Measurements from ENCODE around the gene ST6GALNAC4.

ST6GALNAC4 gene

DNA sequence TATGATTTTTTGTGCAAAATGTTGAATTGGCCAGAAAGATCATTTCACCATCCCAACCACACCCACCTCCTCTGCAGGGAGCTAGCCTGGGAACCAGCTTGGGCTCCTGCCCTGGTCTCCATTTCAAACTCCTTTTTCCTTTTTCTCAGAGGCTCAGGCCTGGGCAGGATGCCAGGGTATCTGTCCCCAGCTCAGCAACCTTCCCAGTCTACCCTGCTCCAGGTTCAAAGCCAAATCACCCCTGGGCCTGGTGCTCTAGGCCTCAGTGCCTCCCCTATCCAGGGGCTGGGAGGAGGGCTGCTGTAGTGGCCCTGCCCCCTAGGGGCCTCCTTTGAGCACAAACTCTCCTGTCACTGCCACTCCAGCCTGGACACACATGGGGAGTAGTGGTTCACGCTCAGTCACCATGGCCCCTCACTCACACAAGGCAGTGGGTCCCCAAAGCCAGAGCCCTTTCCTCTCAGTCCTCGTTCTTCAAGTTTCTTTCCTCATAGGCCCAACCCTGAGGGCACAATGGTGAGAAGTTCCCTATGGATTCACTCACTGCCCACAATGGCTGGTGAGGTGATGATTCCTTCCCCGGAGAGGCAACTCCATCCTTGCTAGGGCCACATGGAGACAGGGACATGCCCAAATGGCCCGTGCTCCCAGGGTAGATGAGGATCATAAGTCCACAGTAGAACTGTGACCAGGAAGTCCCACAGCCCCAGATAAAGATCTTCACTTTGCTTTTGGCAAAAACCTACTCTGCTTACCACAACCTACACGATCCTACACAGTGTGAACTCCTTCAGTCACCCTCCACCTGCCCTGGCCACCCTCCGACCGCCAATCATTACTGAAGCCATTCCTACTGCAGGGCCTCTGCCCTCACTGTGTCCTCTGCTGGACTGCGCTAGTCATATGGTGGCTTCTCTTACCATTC, 1.6 kb upstream of the ST6GALNAC4 start:
- in situ Hi-C loops (cut with MboI; ENCODE audit: low sequenced_read_pairs) = loop anchor here (25.0 kb wide), 2 partner anchors 406 to 706 kb away; no protein-coding TSS in a partner anchor

DNA sequence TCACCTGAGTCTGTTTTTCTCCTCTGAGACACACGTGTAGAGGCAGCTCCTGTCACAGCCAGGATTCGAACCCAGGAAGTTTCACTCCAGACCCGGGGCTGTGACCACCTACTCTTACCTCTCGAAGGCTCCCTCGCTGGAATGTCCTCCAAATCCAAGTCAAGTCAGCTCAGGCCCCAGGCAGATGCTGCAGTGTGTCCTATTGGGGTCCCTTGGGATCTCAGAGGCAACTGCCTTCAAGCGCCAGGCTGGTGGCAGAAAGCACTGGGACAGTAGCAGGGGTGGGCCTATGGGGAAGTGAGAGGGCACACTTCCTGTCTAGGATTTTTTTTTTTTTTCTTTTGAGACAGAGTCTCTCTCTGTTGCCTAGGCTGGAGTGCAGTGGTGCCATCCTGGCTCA, 762 bp upstream of the ST6GALNAC4 start:
- in situ Hi-C loops (cut with MboI; ENCODE audit: low sequenced_read_pairs) = loop anchor here (25.0 kb wide), 2 partner anchors 405 to 705 kb away; no protein-coding TSS in a partner anchor

DNA sequence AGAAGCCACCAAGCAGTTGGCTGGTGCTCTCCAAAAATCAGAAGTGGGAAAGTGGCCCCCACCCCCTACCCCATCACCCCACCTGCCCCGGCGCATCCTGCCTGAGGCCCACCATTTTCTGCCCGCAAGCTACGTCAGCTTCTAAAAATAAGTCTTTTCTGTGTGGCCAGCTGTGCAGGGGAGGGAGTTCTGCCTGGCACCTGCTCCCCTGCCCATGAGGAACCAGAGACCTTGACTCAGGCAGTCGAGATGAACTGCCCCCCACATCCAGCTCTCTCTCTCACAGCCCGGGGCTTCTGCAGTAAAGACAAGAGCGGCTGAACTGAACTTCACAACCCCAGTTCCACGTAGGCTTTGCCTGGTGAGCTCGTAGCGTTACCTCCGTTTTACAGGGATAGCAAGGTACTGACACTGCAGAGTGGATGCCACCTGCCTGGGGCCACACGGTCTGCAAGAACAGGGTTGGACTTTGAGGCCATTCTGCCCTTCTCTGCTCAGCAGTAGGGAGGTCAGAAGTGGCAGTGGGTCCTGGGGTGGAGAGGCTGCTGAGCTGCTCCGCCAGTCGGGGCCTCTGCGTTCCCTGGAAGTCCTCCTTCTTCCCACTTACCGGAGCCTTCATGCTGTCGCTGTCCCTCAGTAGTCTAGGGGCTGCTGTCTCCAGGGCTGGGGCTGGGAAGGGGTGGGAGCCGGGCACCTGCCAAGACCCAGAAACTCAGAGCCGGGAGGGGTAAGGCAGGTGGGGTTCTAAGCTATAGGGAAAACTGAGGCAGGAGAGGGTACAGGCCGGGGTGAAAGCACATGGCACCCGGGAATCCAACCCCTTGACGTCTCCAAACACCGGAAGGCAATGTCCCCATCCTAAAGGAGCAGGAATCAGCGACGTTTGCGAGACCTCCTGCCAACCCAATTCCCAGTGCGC, 781 bp downstream of the ST6GALNAC4 start:
- in situ Hi-C loops (cut with MboI; ENCODE audit: low sequenced_read_pairs) = loop anchor here (25.0 kb wide), 2 partner anchors 404 to 704 kb away; no protein-coding TSS in a partner anchor

DNA sequence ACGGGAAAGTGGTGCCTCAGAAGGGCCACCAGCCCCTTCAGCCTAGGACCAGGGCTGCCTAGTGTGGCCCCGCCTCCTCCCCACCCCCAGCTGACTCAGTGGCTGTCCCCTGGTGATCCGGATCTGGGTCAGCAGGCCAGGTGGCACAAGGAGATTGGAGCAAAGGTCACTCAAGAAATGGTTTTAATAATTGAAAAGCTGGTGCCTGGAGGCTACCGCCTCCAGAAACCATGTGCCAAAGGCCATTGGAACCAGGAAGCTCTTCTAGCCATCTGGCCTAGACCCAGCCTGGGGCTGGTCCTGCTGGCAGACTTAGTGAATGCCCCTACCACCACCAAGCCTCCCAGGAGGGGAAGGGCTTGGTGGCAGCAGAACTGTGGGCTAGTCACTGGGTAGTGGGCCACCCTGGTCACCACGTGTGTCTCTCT, 1.5 kb downstream of the ST6GALNAC4 start:
- in situ Hi-C loops (cut with MboI; ENCODE audit: low sequenced_read_pairs) = loop anchor here (25.0 kb wide), 2 partner anchors 403 to 703 kb away; no protein-coding TSS in a partner anchor

DNA sequence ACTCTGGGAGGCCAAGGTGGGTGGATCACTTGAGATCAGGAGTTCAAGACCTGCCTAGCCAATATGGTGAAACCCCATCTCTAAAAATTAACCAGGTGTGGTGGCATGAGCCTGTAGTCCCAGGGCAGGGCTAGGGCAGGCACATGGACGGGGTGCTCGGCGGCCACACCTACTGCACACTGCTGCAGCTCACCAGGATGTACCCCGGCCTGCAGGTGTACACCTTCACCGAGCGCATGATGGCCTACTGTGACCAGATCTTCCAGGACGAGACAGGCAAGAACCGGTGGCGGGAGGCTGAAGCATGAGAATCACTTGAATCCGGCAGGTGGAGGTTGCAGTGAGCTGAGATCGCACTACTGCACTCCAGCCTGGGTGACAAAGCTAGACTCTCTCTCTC, 3.2 kb downstream of the ST6GALNAC4 start:
- in situ Hi-C loops (cut with MboI; ENCODE audit: low sequenced_read_pairs) = loop anchor here (25.0 kb wide), 2 partner anchors 401 to 701 kb away; no protein-coding TSS in a partner anchor

DNA sequence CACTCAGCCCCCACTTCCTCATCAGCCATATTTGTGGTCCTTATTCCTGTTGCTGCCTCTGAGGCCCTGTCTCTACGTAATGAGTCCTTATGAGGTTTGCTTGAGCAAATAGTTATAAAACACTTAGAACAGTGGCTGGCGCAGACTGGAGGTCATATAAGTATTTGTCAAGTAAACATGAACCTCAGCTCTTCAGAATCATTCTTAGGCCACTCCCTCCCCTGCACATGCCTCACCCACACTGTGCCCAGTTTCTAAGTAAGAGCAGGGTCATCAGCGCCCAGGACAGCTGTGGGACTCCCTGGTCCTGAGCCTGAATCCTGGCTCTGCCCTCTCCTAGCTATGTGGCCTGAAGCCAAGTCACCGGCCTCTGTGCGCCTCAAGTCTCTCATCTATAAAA, 4.0 kb downstream of the ST6GALNAC4 start:
- in situ Hi-C loops (cut with MboI; ENCODE audit: low sequenced_read_pairs) = loop anchor here (25.0 kb wide), 2 partner anchors 401 to 701 kb away; no protein-coding TSS in a partner anchor

DNA sequence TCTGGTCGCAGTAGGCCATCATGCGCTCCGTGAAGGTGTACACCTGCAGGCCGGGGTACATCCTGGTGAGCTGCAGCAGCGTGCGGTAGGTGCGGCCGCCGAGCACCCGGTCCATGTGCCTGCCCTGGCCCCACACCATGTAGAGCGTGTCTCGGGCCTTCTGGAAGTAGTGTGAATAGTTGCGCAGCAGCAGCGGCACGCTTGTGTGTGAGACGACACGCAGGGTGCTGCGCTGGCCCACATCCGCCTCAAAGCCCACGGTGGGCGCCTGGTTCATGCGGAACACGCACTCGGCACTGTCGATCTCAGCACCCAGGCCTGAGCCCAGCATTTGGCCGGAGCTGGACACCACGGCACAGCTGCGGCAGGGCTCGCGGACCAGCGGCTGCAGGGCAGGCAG, 4.5 kb downstream of the ST6GALNAC4 start:
- in situ Hi-C loops (cut with MboI; ENCODE audit: low sequenced_read_pairs) = loop anchor here (25.0 kb wide), 2 partner anchors 400 to 700 kb away; no protein-coding TSS in a partner anchor

DNA sequence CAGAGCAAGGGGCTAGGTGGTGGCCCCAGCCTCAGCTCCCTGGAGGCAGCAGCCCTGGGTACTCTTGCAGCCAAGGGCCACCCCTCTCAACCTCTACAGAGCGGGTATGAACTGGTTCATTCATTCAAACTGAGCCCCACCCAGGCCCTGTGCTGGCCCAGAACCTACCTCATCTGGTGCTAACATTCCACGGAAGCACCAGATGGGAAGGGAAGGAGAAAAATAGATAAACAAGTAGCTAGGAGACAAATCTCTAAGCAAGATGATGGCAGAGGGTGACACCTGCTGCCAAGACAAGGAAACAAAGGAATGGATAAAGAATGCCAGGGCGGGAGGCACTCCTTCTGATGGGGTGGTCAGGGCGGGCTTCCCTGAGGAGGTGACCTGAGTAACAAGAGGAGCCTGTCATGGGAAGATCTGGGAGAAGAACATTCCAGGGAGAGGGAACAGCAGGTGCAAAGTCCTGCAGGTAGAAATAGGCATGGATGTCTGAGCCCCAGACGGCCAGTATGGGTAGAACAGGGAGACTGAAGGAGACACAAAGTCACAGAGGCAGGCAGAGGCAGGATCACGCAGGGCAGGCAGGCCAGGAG, 6.1 kb downstream of the ST6GALNAC4 start:
- in situ Hi-C loops (cut with MboI; ENCODE audit: low sequenced_read_pairs) = loop anchor here (25.0 kb wide), 2 partner anchors 398 to 698 kb away; no protein-coding TSS in a partner anchor

DNA sequence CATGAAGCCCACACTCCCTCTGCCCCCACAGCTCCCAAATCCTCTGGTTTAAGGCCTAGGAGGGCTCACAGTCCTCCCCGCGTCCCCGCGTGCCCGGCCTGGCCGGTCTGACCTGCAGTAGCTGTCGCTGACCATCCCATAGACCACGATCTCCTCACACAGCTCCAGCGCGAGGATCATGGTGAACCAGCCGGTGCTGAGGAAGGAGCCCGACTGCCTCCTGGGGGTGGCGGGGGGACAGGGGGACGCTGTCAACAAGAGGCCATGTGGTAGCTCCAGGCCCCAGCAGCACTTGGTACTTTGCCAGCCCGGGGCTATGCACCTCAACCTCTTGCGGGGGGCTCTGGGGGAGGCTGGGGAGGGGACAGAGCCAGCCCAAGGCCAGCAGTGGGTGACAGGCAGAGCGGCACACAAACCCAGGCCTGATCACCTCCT, 7.0 kb downstream of the ST6GALNAC4 start:
- in situ Hi-C loops (cut with MboI; ENCODE audit: low sequenced_read_pairs) = loop anchor here (25.0 kb wide), 2 partner anchors 398 to 698 kb away; no protein-coding TSS in a partner anchor

DNA sequence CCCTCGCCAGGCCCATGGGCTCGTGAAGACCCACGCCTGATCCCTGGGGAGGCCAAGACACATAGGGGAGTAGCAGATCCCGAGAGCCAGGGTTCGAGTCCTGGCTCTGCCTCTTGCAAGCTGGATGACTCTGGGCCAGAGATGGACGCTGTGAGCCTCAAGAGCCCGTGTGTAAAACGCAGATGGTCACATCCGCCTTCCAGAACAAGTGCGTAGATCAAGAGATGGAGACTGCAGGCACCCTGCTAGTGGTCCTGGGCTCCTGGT, 8.2 kb downstream of the ST6GALNAC4 start:
- in situ Hi-C loops (cut with MboI; ENCODE audit: low sequenced_read_pairs) = loop anchor here (25.0 kb wide), 2 partner anchors 396 to 696 kb away; no protein-coding TSS in a partner anchor

DNA sequence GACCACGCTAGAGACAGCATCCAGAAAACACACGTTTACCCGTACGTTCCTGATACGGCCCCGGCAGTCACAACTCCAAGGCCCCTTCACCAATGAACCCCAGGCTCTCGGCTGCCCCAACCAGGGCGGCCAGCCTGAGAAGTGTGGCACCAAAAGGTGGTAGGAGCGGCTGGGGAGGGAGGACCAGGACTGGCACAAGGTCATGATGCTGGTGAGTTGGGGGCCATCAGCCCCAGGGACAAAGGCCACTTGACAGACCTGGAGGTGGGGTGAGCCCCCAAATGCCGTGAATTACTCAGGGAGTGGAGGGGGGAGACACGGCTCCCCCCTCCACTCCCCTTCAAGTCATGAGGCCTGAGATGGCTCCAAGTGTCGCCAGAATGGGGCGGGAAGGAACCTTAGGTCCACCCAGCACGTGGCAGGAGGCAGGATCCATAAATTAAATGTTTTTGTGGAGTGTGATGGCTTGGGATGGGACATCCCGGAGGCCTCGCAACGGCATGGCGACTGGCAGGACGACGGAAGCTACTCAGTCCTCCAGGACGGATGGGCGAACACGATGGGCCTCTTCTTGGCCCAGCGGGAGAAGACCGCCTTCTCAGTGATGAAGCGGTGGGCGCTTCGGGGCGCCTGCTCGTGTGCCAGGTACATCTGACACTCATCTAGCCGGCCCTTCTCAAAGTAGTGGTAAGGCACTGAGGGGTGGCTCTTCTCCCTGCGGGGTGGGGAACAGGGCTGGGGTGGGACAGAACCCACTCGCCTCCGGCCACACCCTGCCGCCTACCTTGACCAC, 8.8 kb downstream of the ST6GALNAC4 start:
- in situ Hi-C loops (cut with MboI; ENCODE audit: low sequenced_read_pairs) = loop anchor here (25.0 kb wide), 2 partner anchors 396 to 696 kb away; no protein-coding TSS in a partner anchor

DNA sequence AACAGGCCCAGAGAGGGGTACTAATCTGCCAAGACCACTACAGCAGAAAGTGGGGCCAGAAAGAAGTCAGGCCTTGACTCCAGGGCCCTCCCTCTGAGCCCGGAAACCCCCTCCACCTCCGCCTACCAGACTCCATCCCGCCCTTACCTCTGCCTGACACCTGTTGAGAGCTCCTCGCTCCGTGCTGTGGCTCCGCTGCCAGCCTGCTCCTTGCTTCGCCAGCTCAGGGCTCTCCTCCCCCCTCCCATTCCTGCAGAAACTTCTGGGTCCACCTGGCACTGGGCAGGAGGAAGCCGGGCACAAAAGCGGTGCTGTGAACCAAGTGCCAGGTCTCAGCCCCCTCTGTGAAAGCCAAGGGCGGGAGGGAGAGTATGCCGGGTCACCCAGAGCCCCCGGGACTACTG, 11.1 kb downstream of the ST6GALNAC4 start:
- in situ Hi-C loops (cut with MboI; ENCODE audit: low sequenced_read_pairs) = loop anchor here (25.0 kb wide), 2 partner anchors 393 to 693 kb away; no protein-coding TSS in a partner anchor

DNA sequence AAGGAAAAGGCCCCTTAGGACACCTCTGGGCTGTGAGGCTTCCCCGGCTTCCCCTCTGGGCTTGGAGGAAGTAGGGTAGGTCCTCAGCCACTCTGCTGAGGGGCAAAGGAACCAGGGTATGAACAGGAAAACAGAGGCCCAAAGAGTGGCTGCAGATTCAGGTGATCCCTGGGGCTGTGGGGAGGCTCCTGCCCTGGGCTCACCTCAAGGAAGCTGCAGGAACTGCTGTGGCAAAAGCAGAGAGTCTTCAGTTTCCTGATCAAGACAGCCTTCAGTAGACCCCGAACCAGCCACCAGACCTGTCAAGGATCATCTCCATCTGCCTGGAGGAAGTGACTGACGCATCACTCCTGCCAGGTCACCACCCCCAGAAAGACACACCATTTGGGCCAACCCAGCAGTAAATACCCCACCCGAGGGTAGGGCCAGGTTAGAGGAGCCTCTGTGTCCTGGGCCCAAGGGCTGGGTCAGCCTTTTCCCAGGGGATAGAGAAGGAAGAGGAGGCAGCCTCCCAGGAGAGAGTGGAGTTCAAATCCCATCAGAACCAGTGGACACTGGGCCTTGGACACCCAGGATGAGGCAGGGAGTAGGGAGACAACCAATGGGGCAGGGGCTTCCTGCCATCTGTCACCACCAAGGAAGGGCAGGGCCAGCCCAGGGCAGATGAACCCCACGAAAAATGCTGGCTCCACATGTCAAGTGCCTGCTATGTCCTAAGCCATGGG, 11.7 kb downstream of the ST6GALNAC4 start:
- in situ Hi-C loops (cut with MboI; ENCODE audit: low sequenced_read_pairs) = loop anchor here (25.0 kb wide), 2 partner anchors 393 to 693 kb away; no protein-coding TSS in a partner anchor

DNA sequence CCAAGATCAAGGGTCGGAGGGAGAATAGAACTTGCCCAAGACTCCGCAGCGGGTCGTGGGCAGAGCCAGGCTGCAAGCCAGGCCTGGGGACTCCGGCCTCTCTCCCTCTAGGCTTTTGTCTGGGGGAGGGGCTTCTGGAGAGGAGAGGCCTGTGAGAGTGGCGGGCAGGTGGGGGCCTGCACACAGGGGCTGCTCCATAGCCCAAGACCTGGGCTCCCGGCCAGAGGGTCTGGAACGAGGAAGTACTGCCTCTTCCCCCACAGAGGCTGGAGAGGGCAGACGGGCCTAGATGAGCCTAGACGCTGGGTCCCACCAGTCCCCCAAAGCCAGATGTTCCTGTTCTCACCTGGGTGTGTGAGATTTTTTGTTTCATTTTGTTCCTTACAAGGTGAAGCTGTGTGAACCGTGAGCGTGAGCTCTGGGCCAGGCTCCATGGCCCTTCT, 12.3 kb downstream of the ST6GALNAC4 start:
- in situ Hi-C loops (cut with MboI; ENCODE audit: low sequenced_read_pairs) = loop anchor here (25.0 kb wide), 2 partner anchors 392 to 692 kb away; no protein-coding TSS in a partner anchor

DNA sequence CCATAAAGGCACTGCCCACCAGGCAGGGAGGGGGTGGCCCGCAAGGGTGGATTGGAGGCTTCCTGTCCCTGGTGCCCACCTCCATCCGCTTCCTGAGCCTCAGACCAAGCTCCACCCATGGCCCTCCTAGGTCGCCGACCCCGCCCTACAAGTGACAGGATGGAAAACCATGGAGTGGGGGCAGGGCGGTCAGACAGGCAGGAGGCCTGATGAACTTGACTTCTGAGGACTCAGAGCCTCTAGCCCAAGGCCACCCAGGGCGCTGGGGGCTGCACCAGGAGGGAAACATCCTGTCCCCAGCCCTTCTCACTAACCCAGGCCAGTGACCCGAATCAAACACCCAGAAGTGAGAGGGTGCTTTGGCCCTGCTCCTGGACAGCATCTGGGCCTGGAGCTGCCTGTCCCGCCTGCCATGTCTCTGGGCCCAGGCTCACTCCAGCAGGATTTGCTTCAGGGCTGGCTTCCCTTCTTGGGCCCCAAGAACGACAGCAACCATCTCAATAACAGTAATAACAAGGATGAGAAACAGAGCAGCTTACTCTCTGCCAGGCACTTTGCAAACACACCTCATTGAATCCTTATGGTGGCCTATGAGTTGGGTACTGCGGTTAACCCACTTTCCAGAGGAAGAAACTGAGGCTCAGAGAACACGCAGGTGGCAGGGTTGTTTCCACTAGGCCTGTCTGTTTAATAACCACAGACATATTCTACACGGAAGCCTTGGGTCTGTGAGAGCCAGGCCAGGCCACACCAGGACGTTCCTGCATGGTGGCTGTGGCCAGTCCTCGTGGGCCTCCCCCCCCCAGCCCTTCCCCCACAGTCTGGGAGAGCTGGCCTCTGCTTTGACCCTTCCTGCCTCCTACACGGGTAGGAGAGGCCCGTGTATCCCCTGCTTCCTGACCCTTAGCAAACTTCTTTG, 13.0 kb downstream of the ST6GALNAC4 start:
- in situ Hi-C loops (cut with MboI; ENCODE audit: low sequenced_read_pairs) = loop anchor here (25.0 kb wide), 2 partner anchors 392 to 692 kb away; no protein-coding TSS in a partner anchor

DNA sequence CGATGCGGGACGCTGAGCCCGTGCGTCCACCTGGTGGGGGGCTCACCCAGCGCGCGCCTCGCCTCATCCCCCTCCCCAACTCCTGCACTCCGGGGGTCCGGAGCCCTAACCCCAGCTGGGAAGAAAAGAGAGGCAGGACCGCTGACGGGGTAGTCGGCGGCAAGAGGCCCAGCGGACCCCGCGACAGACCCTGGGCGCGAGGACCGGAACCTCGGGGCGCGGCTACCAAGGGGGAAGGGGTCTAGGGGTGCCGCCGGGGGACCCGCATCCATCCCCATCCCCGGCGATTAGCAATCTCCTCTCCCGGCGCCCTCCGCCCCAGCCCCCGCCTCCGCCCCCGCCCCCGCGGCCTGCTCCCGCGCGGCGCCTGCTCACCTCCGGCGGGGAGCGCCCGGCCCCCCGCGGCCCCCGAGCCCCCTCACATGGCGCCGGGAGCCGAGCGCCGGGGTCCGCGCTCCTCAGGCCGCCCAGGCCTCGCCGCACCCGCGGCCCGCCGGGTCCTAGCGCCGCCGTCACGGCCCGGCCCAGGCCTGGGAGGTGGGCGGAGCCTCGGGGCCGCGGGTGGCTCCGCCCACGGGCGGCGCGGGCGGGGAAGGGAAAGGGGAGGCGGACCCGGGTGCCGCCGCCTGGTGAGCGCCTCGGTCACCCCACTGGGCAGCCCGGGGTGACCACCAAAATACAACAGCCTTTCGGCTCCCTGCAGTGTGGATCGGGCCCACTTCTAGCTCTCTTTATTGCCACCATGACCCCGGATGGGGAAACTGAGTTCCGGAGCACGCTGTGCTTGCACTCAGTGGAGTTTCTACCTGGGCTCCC, 17.5 kb downstream of the ST6GALNAC4 start, which contains the start of gene ST6GALNAC6:
Gene ST6GALNAC6 (minus strand): TSS at position 476 of the 816 bp plus-strand sequence. CDS start 1,622 bp downstream, outside the sequence.
- in situ Hi-C loops (cut with MboI; ENCODE audit: low sequenced_read_pairs) = no loop called here
